Measurements from ENCODE around the gene PTPMT1.

GRCh38 chr11:47569646-47570045 is 4.2 kb downstream of the PTPMT1 start:
- TF ChIP-seq YY1 (IDR thresholded peaks at IDR 0.05; ENCODE audit: insufficient read depth, insufficient read length) = no peak
- TF ChIP-seq SUZ12 (IDR thresholded peaks at IDR 0.05; ENCODE audit: extremely low read depth, insufficient read depth, insufficient read length) = no peak
